Cardiac septum (tissue), 1 donor: Measurements from ENCODE around the gene RPP14. TPM values are rescaled to one million over a fixed set of nuclear protein-coding genes. Genes with fewer than 3 reads are reported as not detected.
"Not testable (repeated sequence)": the region's sequence is repeated elsewhere in the genome, so short reads cannot be mapped to it uniquely, and the experiment has no call there.

Experiments used
- DNase-seq: peaks from one replicate; pipeline ENCODE4 v3.0.0-alpha.2; 2020; ENCODE audit warnings: low spot score
- intact Hi-C: fragments of 100-400 bp; cut with DNase I; formaldehyde crosslinking; loops from one replicate; pipeline ENCODE4 v1.14.0; 2022
- total RNA-seq: library from RNA; stranded (reverse); fragmentation: NEBNext Ultra II Directional; extraction: Animal tissue kit (Norgen Biotek cat#: 25700); gene quantifications from one replicate; pipeline ENCODE4 v1.2.1, GENCODE V29; 2021
- donor health status: DM: no; HTN: no; CAD: no.

RPP14 gene
- total RNA-seq, 1 donor from 2014 or later, result 17.0 TPM

DNA sequence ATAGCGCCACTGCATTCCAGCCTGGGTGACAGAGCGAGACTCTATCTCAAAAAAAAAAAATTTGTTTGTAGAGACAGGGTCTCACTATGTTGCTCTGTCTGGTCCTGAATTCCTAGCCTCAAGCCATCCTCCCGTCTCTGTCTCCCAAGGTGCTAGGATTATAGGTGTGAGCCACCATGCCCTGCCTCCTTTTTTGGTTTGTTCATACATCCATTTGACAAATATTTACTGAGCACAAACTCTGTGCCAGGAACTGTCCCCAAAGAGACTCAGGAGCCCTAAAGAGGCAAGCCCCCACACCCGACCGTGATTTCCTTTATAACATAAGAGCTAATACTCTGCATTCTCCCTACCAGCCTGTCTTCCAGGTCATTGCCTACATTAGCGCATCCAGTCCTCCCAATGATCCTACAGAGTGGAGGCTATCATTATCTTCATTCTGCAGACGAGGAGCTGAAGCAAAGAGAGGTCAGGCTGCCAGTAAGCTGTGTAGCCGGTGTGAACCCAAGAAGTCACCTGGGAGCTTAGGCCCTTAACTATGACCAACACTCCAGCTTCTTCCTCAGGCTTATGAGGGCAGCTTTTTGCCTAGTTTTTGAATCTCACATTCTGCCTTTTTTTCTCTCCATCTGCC is 20.3 kb downstream of the RPP14 start:
- intact Hi-C loops, result no loop called here

DNA sequence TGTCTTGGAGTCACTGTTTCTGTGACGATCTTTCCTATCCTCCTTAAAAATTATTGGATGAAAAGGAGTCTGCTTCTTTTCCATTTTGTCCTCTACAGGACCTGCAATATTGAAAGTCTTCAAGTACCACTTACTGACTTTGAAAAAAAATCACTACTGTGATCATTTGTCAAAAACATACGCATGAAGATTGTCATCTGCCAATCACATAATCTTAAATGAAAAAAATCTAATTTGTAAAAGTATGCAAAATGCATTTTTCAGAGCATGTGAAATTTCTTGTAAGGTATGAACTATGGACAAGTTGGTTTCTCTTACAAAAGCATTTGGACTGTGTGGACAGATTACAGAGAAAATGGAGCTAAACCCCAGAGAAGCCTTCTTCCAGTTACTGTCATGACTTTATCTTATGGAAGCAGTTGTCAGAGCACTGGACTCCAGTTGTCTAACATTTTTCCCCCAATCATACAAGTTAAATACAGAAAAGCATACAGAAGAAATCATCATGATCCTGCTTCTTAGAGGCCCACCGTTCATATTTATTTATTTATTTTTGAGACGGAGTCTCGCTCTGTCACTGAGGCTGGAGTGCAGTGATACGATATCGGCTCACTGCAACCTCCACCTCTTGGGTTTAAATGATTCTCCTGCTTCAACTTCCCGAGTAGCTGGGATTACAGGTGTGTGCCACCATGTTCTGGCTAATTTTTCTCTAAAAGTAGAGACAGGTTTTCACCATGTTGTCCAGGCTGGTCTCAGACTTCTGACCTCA is 23.3 kb downstream of the RPP14 start:
- no peak for DNase-seq
- intact Hi-C loops, result no loop called here

More for the DNA sequence above, 20.3 kb downstream of the RPP14 start:
- no peak for DNase-seq

DNA sequence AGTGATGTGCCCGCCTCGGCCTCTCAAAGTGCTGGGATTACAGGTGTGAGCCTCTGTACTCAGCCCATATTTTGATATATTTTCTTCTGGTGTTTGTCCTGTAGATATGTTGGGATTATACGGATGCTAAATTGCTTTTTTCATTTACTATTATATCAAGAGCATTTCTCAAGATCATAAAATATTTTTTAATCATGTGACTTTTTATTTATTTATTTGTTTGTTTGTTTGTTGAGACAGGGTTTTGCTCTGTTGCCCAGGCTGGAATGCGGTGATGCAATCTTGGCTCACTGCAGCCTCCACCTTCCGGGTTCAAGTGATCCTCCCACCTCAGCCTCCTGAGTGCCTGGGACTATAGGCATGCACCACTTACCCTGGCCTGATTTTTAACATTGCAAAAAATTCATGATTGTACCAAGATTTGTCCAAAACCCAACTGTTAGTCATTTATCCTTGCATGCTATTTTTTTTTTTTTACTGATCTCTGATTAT is 23.9 kb downstream of the RPP14 start:
- no peak for DNase-seq
- intact Hi-C loops, result loop anchor here (5.0 to 10.0 kb wide), 3 partner anchors 67 to 205 kb away; partner anchors contain the start of gene ACOX2

DNA sequence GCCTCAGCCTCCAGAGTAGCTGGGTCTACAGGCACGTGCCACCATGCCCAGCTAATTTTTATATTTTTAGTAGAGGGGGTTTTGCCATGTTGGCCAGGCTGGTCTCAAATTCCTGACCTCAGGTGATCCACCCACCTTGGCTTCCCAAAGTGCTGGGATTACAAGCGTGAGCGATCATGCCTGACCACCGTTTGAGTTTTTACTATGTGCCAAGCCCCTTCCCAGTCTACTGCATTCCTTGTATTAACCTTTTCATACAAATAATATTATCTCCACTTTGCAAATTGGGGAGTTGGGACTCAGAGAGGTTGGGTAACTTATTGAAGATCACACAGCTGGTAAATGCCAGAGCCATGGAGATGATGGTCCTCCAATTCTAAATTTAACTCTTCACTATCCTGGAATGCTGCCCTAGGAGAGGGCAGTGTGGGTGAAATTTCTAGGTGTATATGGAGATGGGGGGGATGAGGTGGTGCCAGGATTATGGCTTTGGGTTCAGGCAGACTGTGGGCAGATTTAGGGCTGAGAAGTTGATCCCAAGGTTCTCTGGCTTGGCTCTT is 25.6 kb downstream of the RPP14 start:
- intact Hi-C loops, result loop anchor here (1.0 to 10.0 kb wide), 5 partner anchors 66 to 203 kb away; partner anchors contain the start of genes ACOX2, KCTD6 and PDHB
- no peak for DNase-seq

DNA sequence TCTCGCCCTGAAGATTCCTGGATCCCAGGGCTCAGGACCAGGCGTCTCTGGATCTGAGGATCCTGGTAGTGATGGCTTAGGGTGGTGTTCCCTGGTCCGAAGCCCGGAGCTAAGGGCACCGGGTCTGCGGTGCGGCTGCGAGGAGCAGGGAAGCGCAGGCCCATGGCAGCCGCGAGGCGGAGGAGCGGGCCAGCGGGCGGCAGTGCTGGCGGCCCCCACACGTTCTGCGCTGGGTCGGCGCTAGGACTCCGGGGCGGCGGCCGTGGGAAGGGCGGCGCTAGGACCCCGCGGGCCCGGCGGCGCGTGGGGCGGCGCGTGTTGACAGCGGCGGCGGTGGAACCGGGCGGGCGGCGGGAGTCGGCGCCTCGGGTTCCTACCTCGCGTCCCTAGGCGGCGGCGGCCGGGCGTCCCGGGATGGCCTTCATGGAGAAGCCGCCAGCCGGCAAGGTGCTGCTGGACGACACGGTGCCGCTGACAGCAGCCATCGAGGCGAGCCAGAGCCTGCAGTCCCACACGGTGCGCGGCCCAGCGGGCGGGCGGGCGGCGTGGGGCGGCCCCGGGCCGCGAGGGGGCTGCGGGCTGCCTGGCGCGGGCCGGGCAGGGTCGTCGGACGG is 26.6 kb downstream of the RPP14 start, which contains the start of gene PXK:
Gene PXK, plus strand, starts transcription at position 318 of the 614 bp plus-strand sequence. Its CDS starts 97 bp downstream, at position 415.
- DNase-seq, result peak; percentile 93
- intact Hi-C loops, result loop anchor here (1.0 to 10.0 kb wide), 6 partner anchors 26 to 202 kb away; partner anchors contain the start of genes ACOX2, HTD2, KCTD6 and PDHB

DNA sequence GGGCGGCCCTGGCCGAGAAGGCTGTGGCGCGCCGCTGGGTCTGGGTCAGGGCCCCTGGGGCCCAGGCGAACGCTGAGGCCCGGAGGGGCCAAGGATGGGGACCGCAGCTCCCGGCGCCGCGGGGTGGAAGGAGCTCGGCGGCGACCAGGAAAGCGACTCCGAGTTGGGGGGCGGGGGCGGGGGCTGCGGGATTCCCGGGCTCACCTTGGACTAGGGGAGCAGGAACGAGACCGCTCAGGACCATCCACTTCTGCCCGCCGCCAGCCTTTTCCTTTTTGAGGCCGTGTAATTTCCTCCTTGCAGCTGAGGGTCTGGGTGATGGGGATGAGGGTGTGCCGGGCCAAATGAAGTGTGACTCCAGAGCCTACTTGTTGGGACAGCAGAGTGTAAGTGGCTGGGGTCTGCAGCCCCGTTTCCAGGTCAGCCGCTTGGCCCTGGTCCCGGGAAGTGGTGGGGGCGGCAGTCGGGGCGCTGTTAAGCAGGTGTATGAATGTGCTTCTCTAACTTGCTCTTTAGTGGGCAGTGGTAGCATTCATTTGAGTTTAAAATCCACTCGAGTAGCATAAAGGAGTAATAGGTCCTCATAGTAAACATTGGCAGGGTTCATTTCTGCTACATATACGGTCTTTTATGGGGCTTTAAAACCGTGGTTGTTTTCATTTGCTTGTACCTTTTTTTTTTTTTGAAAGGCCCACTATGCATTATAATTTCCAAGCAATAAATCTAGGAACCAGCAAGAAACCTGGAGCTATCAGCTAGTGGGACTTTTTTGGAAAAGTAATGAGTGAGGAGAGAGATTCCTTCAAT is 27.4 kb downstream of the RPP14 start:
- peak; percentile 75 for DNase-seq
- intact Hi-C loops, result loop anchor here (1.0 to 10.0 kb wide), 4 partner anchors 27 to 201 kb away; partner anchors contain the start of genes ACOX2, HTD2 and RPP14

DNA sequence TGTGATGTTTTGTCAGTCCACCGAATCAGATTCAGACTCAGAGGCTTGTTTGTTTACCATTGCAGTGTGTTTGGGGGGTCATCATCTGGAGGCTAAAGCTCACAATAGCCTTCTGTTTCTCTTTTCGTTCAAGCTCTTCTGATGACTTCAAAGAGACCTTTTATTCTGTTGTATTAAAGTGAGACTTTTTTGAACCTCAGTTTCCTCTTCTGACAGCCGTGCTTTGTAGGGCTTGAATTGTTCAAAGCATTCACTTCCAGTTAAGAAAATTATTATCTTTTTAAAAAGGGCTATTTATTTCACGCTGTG is 27.9 kb downstream of the RPP14 start:
- intact Hi-C loops, result loop anchor here (5.0 to 10.0 kb wide), 3 partner anchors 63 to 201 kb away; partner anchors contain the start of gene ACOX2
- no peak for DNase-seq

DNA sequence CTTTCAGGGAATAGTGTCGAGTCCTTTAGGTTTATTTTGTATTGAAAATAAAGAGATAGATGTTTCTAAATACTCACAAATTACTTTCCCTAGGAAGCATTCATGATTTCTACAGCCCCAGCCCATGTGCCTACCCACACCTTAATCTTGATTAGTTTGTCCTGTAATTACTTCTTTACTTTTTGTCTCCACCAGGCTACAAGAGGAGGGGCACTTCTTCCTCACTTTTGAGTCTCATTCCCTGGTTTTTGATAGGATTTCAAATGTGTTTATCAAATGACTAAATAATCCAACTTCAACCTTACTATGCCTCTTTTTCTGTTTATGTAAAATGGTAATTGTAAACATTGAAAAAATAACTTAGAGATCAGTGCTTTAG is 28.4 kb downstream of the RPP14 start:
- intact Hi-C loops, result loop anchor here (5.0 to 10.0 kb wide), 3 partner anchors 63 to 200 kb away; partner anchors contain the start of gene ACOX2

DNA sequence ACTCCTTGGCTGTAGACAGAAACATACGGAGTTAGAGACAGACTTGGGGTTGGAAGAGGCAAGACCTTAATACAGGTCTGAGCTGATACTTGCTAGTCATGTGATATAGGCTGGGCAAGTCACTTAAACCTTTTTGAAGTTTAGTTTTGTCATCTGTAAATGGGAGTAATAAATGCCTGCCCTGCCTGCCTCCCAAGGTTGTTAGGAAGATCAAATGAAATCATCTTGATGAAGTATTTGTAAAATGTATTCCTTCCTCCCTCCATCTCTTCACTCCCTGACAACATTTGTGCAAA is 29.6 kb downstream of the RPP14 start:
- intact Hi-C loops, result loop anchor here (10.0 kb wide), 1 partner anchor 199 kb away; the partner anchor contains the start of gene ACOX2
- no peak for DNase-seq

More for the DNA sequence above, 28.4 kb downstream of the RPP14 start:
- DNase-seq, result no peak

DNA sequence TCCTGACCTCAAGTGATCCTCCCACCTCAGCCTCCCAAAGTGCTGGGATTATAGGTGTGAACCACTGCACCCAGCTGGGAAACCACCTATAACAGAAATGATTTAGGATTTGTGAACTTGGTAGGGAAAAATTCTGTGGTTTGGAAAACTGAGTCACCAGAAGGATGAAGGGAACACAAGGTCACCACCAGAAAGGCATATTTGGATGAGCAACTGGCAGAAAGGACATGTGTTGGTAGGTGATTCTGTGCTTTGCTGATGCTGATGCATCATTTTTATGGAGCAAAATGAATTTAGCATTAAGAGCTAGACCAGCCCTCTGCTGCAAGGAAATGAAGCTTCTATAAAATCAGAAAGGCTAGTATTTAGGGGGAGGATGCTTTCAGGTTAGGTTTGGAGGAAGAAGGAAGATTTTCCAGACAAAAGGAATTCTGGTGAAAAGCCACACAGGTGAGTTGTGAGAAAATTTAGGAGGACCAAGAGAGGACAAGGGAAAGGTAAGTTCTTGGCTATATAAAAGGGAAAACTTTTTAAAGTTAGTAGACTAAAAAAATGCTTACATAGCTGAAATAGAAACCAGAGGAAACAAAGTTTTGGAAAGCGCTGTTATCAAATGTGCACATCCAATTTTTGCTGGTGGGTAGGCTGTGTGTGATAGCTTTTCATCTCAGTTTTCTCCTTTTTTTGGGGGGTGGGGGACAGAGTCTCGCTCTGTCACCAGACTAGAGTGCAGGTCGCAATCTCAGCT is 30.3 kb downstream of the RPP14 start:
- DNase-seq, result no peak
- intact Hi-C loops, result loop anchor here (10.0 kb wide), 1 partner anchor 198 kb away; the partner anchor contains the start of gene ACOX2

DNA sequence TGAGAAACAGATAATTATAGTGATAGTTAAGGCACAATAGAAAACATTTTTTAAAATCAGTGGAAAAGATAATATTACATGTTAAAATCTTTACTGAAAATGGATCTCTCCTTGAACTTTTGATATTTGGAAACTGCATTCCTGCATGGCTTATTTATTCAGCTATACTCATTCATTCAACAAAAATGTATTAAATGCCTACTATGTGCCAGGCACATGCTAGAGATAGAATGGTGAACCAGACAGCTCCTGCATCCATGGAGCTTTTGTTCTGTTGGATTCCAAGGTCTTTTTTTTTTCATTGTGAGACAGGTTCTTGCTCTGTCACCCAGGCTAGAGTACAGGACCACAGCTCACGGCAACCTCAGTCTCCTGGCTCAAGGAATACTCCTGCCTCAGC is 31.1 kb downstream of the RPP14 start:
- intact Hi-C loops, result loop anchor here (10.0 kb wide), 1 partner anchor 198 kb away; the partner anchor contains the start of gene ACOX2
- no peak for DNase-seq

DNA sequence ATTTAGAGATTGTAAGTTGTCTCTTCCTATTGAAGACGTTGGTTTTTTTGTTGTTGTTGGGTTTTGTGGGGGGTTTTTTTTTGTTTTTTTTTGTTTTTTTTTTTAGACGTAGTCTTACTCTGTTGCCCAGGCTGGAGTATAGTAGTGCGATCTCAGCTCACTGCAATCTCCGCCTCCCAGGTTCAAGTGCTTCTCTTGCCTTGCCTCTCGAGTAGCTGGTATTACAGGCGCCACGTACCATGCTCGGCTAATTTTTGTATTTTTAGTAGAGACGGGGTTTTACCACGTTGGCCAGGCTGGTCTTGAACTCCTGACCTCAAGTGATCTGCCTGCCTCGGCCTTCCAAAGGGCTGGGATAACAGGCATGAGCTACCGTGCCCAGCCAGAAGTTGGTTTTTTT is 33.1 kb downstream of the RPP14 start:
- intact Hi-C loops, result loop anchor here (10.0 kb wide), 1 partner anchor 196 kb away; the partner anchor contains the start of gene ACOX2
- not testable (repeated sequence) for DNase-seq

DNA sequence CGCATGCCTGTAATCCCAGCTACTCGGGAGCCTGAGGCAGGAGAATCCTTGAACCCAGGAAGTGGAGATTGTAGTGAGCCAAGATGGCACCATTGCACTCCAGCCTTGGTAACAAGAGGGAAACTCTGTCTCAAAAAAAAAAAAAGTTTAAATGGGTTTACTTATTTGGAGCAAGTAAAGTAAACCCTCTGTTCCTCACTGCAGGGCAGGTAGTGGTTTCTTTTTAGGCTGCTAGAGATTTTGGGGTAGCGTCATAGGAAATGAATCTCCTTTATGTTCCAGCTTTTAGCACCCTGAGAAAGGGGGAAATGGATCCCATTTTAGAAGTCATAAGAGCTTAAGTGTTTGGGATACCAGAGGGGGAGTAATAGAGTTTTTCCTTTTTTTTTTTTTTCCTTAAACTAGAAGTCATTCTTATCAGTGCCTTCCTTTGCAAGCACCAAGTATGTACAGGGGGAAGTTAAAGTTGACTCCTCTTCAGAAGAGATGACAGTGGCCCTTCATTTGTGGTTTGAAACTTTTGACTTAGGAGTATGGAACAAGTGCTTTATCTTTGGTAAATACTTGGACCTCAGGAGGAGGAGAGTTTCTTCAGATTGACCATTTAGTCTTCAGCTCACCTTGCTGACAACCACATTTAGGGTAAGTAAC is 34.7 kb downstream of the RPP14 start:
- intact Hi-C loops, result no loop called here
- DNase-seq, result no peak

DNA sequence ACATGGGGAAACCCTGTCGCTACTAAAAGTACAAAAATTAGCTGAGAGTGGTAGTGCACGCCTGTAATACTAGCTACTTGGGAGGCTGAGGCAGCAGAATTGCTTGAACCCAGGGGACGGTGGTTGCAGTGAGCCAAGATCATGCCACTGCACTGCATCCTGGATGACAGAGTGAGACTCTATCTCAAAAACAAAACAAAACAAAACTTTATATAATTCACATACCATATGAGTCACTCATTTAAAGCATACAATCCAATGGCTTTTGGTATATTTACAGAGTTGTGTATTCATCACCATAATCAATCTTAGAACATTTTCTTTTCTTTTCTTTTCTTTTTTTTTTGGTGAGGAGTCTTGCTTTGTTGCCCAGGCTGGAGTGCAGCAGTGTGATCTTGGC is 35.3 kb downstream of the RPP14 start:
- intact Hi-C loops, result no loop called here

DNA sequence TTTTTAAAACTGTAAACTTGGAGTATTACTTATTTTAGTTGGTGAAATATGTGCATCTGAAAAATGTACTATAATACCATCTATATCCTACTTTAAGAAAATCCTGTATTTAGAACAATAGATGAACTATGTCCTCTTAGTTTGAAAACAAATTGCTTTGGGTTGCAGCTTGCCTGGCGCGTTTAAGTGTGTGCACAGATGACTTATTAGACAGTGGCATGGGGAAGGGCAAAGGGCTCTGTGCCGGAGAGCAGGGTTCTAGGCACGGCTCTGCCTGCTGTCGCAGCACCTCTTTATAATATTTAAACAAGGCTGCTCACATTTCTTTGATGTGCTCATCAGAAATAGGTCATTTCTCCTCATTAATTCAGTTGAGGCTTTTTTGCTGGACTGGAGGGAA is 36.6 kb downstream of the RPP14 start:
- no peak for DNase-seq
- intact Hi-C loops, result no loop called here

More for the DNA sequence above, 35.3 kb downstream of the RPP14 start:
- no peak for DNase-seq

DNA sequence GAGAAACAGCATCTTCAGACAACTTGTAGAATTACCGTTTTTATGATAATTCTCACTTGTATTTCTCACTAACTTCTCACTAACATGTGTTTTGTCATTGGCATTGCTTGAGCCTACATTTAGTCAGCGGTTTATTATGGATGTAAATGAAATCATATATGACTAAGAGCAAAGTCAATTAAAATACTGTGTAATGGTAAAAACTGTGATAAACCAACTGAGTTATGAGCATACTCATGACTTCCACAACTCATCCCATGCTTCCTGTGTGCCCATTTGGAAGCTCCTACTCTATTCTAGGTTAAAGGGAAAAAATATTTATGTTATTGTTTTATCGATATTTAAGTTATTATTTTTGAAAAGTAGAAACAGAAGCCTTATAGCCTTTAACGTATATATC is 39.4 kb downstream of the RPP14 start:
- DNase-seq, result no peak
- intact Hi-C loops, result no loop called here

DNA sequence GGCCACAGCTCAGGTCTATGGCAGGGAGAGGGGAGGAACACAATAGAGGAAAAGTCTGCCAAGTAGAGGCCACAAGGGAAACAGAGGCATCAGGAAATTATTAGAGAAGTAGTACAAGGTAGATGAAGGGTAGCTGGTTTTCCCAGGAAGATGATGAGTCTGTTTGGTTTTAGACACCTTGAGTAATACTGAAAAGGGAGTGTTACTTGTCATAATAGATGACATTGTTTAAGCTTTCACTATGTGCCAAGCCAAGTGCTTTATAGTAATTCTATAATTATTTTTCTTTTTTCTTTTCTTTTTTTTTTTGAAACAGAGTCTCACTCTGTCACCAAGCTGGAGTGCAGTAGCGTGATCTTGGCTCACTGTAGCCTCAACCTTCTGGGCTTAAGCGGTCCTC is 40.3 kb downstream of the RPP14 start:
- intact Hi-C loops, result no loop called here
- DNase-seq, result no peak

DNA sequence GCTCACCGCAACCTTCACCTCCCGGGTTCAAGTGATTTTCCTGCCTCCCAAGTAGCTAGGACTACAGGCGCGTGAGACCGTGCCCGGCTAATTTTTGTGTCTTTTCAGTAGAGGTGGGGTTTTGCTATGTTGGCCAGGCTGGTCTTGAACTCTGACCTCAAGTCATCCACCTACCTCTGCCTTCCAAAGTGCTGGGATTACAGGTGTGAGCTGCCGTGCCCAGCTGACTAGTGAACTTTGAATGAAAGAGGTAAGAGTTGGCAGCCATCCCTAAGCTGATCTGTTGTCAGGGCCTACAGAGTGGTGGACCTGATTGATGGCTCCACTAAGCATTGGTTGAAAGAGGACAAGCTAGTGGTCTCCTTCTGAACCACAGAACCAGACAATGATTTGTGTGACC is 41.9 kb downstream of the RPP14 start:
- intact Hi-C loops, result no loop called here
- no peak for DNase-seq
